Nucleus accumbens (tissue), 56 donors: ENCODE measurements around the gene CLIC1.

Experiments
- DNase-seq, 56 donors: peaks; one replicate each; lab custom pipeline; 2025; lab: John Stamatoyannopoulos, UW

The CLIC1 gene

DNA sequence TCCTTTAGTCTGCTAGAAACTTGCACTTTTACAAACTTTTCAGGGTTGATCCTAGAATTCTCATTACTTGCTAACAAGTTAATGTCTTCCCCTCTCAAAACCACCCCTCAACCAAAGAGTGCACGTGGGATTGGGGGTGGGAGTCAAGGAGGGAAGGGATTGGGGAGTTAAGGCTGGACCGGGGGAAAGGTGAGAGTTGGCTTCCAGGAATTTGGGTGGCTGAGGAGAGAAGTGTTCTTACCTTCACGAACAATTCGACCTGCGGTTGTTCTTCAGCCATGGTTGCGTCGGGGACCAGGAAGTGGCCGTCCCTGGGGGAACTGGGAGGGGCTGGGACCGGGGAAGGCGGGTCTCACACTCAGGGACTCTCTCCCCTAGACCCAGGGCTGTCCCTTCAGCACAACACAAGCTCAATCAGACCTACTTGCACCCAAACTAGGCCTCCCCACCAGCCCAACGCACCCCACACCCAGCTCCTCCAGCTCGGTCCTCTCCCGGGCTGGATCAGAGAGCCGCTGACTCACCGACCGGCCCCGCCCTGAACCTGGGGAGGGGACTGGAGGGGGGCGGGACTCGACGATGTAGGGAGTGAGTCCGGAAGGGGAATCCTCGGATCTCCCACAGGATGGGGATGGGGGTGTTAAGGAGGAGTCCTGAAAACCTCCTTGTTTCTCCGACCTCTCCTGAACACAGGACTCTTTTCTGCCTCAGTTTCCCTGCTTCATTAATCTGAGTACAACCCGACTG lies at the start of gene CLIC1:
Gene CLIC1, minus strand, starts transcription at position 510 of the 747 bp plus-strand sequence. Its CDS starts 230 bp downstream, at position 280.
- peak in 12 of 56 donors; percentile 5 to 62 (median 14) for DNase-seq

DNA sequence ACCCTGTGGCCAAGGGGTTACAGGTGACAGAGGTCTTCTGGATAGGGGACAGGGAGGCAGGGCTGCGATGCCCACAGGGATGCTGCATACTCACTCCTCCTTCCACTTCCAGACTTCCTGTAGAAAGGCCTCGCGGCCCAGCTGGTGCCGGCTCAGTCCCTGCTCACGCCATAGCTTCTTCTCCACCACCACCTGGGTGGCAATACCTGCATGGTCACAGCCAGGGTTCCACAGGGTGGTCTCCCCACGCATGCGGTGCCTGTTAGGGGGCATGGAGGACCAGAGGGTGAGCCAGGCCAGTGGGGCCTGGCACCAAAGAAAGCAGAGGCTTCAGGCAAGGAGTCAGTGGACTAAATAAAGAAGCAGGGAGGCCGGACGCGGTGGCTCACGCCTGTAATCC lies 49.1 kb upstream of the CLIC1 start:
- DNase-seq: no peak

DNA sequence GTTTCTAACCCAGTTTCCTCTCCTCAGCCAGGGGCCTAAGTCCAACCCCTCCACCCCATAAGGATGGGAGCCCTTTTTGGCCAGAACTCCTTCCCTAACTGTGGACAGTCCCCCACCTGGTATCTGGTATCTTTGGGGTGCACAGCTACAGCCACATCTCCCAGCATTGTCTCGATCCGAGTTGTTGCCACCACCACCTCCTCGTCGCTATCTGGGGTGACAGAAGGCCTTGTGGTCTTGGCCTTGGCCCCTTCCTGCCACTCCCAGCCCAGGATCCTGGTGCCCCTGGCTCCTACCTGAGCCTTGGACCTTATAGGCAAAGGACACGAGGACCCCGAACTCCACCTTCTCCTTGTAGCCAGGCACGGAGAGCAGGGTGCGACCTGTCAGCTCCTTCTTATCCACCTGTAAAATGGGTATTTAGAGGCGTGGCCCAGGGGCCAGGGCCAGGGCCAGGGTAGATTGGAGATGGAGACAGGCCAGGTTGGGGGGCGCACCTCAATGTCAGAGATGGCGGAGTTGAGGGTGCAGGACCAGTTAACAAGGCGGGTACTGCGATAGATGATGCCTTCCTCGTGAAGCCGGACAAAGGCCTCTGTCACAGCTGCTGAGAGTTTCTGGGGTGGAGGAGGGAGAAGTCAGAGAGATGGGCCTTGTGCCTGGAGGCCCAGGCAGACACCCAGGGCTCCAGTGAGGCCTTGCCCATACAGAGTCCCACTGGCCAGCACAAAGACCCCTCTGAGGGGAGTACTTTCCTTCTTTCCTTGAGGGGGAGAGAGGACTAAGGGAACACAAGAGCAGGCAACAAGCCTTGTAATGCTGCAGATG lies 48.0 kb upstream of the CLIC1 start:
- DNase-seq: peak in 4 of 56 donors; percentile 4 to 18 (median 10)

DNA sequence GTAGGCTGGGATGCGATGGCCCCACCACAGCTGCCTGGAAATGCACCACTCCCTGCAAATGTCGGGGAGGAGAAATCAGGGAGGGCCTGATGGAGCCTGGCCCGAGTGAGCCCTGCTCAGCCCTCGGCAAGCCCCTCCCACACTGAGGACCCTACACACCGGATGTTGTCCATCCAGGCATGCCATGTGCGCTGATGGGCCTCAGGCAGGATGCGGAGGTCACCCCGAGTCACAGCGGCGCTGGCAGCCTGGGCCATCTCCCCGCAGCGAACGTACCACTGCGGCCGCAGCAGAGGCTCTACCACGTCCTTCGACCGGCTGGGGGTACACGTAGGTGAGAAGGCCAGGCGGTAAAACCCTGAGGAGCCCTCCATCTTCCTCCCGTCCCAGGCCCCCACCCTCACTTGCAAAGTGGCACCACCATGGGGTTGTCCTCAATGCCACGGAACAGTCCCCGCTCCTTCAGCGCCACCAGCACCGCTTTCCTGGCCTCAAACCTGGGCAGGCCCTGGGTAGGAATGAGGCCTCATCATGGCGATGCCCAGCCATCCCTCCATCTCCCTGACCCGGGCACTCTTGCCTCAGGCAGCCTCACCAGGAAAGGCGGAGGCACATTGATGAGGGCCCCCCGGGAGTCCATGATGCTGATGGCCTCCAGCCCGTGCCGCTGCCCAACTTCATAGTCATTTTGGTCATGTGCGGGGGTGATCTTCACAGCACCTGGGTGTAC lies 46.0 kb upstream of the CLIC1 start:
- no peak for DNase-seq

DNA sequence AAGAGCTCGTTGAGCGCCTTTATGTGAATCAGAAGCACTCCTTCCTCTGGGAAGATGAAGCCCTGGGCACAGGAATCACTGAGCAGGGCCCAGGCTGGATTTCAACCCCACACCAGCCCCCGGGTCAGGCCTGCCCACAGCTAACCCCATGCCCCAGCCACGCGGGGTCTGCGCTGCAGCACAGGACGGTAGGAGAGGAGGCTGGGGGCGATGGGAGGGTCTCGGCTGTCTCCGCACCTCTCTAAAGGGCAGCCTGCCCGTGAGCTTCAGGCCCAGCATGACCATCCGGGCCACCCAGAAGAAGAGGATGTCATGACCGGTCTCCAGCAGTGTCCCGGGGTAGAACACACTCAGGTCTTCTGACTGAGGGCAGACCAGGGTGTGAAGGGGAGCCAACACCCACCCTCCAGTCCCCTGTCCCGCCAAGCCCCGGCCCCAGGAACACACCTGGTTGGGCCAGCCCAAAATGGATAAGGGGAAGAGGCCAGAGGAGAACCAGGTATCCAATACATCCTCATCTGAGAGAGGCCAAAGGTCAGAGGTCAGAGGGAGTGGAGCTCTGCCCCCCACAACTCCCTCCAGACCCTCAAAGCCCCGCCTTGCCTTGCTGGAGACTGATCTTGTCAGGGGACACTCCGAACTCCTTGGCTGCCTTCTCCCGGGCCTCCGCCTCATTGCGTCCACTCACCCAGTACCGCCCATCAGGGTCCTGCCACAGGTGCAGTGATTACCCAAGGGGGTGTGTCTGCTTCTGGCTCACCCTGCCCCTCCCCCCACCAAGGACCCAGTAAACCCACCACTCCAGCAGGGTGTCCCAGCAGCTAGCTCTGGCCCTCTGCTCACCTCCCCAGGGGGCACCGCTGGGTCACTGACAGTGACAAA lies 45.2 kb upstream of the CLIC1 start:
- DNase-seq: no peak

DNA sequence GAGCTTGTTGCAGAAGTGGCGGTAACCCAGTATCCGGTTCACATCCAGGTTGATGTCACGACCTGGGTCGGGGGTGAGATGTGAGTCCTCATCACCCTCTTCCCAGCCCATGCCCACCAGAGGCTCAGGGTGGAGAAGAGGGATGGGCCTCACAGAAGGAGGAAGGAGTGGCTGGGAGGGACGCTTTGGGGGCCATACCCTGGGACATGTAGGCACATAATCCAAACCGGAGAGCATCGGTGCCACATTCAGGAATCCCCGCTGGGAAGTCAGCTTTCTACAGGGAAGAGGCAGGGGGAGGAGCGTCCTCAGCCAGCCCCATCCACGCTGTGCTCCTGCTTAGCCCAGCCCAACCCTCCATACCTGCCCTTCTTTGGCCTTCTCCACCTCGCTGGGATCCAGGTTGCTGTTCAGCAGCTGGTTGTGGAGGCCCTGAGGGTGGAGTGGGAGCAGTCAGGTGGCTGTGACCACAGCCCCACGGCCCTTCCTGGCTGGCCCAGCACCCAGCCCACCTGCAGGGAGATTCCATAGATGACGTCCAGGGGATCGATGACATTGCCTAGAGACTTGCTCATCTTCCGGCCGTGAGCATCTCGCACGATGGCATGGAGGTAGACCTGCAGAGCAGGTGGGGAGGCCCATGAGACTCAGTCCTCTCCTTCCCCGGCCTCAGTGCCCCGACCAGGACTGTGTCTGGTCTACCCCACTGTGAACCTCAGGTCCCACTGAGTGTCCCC lies 44.3 kb upstream of the CLIC1 start:
- DNase-seq: no peak

DNA sequence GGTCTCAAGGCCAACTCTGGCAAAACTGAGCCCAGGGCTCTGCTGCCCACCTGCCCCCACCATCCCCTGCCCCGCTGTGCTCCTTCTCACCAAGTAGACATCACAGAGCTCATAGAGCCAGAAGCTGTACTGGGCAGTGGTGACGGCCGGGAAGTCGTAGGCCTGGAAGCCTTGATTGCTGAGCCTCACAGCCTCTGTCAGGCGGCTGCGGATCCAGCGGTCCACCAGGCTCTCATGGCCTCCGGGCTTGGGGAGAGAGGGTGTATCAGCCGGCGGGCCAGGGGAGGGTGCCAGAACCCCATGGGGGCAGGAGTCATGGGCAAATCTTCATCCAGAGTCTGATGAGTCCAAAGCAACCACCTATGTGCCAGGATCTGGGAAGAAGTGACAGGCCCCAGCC lies 43.6 kb upstream of the CLIC1 start:
- no peak for DNase-seq

DNA sequence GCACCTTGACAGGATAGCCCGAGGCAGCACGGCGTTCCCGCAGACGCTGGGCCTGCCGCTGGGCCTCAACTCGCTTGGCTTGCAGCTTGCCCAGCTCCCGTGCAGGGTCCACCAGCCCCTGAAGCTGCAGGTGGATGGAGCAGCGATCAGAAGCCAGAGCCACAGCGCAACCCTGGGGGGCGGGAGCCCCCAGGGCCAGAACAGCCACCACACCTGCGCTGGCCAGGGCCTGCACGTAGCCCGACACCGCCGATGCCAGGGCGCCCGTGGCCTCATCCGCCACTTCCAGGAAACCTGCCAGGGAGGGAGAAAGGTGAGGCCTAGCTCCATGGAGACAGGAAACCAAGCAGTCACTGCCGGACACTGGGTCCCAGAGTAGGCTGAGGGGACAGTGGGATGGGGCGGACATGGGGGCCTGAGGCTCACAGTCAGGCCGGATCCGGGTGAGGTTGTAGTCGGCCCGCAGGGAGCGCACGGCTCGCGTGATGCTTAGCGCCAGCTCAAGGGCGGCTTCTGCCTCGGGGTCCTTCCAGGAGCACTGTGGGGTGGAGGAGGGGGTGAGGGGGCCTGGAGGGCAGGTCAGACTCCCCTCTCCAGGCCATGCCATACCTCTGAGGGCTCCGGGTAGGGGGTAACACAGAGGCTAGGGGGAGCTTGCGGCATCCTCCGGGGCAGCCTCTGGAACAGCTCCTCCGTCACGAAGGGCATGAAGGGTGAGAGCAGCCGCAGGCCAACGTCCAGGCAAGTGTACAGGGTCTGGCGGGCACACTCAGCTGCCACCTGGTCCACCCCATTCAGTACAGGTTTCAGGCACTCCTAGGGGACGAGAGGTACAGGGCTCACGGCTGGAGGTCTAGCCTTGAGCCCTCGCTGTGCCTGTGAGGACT lies 42.9 kb upstream of the CLIC1 start:
- DNase-seq: no peak

DNA sequence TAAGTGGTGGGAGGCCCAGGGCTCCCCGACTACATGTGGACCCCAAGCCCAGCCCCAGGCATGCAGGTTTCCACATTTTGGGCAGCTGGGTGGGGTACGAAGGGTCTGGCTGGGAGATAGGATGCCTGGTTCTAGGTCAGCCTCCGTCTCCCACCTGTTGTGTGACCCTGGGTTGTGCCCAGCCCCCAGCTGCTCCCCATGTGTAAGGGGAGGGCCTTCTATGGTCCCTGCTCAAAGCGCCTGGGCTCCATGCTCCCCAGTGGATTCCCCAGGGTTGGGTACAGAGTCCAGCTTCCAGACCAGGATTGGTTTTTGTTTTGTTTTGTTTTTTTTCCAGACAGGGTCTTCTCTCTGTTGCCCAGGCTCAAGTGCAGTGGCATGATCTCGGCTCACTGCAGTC lies 41.9 kb upstream of the CLIC1 start:
- no peak for DNase-seq

DNA sequence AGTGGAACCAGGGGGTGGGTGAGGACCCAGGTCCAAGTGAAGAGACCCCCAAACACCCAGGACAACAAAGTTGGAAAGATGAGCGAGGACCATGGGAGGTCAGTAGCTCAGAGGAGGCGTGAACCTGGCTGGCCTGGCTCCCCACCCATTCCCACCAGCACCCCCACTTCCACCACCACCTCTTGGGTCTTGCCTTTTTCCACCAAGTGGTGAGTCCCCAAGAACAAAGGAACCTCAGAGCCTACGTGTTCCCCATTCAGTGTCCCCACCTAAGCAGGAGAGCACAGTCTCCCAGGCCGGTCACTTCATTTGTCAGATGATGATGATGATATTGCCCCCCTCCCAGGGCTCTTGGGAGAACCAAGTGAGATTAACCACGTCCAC lies 41.3 kb upstream of the CLIC1 start:
- DNase-seq: no peak

DNA sequence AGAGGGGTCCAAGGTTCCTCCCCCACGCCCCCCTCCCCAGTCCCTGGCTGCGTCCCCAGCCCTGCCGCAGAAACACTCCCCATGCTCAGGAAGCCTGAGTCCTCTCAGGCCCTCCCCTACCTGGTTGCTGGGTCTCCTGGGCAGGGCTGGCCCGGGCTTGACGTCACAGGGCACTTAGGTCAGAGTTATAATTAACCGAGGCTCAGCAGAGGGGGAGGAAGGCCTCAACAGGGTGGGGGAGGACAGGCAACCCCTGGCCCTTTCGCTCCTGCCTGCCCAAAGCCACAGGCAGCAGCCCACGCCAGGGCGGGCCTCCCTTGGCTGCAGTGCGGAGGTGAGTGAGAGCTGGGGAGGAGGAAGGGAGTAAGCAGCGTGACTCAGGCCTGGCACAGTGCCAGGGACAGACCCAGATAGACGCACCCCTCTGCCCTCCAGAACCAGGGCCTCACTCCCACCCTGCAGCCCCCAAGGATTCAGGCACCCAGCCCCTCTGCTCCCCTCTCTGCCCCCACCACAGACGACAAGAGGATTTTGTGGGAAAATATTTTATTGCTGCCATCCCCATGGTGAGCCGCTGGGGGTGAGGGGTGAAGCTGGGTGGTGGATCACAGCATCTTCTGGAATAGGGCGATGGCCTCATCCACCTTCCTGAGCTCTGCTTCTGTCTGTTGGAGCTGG lies 40.8 kb upstream of the CLIC1 start, which contains the start of gene VWA7:
Gene VWA7, minus strand, starts transcription at position 340 of the 678 bp plus-strand sequence. CDS start 549 bp downstream, outside the sequence.
- DNase-seq: peak in 29 of 56 donors; percentile 6 to 86 (median 32)

DNA sequence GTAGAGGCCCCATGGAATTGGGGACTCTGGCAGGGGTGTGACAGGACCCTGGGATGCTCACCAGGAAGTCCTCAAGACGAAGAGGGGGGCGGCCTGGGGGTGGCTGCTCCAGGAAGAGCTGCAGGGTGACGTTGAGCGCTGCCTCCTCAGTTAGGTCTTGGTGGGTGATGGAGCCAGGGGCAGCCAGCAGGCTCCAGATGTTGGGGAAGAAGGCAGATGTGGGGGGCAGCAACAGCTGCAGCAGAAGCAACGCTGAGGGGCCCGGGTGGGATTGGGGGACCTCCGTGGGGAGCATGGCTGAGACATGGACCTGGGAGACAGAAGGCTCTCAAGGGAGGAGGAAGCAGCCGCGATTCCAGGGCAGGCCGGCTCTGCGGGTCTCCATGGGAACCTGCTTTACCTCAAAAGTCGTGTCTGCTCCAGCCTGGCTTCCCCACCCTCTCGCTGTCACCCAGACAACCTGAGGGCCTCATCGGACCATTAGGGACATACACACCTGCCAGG lies 40.2 kb upstream of the CLIC1 start:
- peak in 13 of 56 donors; percentile 13 to 81 (median 39) for DNase-seq

DNA sequence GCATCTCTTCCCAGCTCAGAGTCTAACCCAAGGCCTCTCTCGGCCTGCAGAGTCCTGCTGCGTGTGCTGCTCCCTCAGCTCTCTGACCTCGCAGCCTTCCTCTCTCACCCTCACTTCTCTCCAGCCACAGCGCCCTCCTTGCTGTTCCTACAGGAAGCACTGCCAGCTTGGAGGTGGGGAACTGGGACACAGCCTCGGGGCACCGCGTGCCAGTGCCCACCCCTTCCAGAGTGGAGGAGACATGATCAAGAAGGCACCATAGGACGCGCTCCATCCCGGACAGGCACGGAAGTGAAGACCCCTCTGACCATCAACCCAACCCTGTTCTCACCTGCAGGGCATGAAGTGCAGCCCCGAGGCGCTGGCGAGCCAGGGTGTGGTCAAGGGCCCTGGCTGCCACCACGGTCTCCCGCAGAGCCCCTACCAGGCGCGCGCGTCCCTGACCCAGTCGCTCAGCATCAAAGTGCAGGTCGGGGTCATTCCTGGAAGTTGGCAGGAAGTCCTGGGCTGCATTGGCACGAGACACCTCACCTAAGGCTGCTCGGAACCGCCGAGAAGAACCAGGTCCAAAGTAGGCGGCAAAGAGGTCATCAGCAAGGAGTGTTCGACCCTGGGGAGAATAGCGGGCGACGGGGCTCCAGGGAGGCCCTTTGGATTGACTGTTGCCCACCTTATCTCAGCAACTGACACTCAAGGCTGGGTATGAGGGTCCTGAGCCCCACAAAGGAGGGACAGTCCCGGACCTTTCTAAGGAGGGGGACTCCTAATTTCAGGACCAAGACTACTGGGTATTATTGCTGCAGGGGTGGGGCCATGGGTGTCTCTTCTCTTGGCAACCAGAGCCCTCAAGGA lies 39.5 kb upstream of the CLIC1 start:
- no peak for DNase-seq

DNA sequence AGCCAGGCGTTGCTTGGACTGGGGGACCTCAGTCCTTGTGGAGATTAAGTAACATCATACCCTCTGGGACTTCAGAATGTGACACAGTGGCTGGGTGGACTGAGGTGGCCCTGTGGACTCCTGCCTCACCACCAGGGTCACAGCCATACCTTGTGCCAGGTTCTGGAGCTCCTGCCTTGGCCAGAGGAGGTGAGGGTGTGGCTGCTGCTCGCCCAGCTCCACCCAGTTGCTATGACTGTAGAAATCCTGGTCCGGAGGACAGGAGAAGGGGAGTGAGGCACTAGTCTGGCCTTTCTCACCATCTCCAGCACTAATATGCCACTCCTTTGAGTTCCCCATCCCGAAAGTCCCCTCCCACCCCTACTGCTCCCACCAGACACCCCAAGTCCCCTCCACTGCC lies 38.9 kb upstream of the CLIC1 start:
- no peak for DNase-seq

DNA sequence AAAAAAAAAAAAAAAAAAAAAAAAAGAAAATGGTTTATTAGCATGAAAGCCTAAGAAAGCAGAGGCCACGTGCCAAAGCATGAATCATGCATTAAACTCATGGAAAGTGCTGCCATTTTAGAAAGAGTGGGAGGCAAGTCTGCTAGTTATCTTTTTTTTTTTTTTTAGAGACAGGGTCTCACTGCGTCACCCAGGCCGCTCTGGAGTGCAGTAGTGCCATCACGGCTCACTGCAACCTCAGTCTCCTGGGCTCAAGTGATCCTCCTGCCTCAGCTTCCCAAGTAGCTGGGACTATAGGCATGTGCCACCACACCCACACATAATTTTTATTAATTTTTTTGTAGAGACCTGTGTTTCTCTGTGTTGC lies 35.6 kb upstream of the CLIC1 start:
- peak in 1 of 56 donors; percentile 24 for DNase-seq

DNA sequence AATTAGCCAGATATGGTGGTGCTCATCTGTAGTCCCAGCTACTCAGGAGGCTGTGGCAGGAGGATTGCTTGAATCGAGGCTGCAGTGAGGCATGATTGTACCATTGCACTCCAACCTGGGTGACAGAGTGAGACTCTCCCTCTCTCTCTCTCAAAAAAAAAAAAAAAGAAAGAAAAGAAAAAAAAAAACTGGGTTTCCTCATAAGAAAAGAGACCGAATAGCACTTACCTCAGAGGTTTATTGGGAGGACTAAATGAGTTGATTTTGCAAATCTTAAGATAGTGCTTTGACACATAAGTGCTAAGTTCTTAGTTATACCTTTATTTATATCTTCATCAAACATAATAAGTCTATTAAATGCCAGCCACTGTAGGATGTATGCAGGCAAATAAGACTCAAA lies 34.5 kb upstream of the CLIC1 start:
- DNase-seq: no peak
